ENCODE data around the gene KRT34.
A peak's percentile ranks its signal among the peaks of the same experiment; 100 is the strongest.

Gene KRT34

DNA sequence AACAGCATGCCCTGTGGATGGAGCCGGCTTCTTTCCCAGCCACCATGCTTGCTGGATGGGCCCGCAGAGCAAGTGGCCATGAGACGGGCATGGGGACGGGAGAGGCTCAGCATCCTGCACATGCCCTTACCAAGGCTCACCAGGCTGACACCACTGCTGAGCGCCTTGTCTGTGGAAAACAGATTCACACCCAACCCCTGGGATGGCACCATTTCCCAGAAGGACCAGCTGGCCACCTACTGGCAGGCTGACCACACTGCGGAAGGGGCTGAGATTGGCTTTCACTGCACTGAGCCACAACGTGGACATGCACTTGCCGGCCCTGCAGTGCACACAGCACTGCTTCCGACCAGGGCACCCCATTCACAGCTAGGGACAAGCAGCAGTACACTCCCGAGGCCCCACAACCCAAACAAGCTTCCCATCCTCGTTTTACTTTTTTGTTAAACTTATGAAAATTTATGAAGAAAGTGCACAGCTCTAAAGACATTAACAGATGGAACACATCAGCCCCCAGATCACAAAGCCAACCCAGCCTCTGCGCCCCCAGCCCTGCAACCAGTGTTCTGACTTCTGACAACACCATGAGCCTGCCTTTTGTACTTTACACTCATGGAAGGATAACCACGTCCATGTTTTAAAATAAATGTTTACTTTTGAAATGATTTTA is 52.7 kb downstream of the KRT34 start:
- H3K9me3 ChIP-seq (ENCODE audit: control insufficient read depth, insufficient read depth, low read depth, low read length): no peaks in the 10 kb centered on the region
- no peaks in the 10 kb centered on the region for H3K4me1 ChIP-seq (ENCODE audit: control insufficient read depth, insufficient read depth, low read length)
- TF ChIP-seq ZBTB17 (tag by site-specific recombination; IDR thresholded peaks at IDR 0.05) (0 out of 2 replicates have a peak, but pooled peaks have one; percentile 42), ZNF211 (tag by site-specific recombination; IDR thresholded peaks at IDR 0.05; ENCODE audit: low read depth) (no peak), ZNF600 (tag by site-specific recombination; IDR thresholded peaks at IDR 0.05) (0 out of 2 replicates have a peak, but pooled peaks have one; percentile 15), ZNF501 (tag by site-specific recombination; IDR thresholded peaks at IDR 0.05) (no peak), ZNF654 (tag by site-specific recombination; IDR thresholded peaks at IDR 0.05; ENCODE audit: low read depth) (peak; percentile 68), PRDM10 (tag by site-specific recombination; IDR thresholded peaks at IDR 0.05) (peak; percentile 11; the same call in 1 of the 2 replicates), ZBTB20 (tag by site-specific recombination; IDR thresholded peaks at IDR 0.05) (0 out of 2 replicates have a peak, but pooled peaks have one; percentile 15)
- TF ChIP-seq, protein P1, sequence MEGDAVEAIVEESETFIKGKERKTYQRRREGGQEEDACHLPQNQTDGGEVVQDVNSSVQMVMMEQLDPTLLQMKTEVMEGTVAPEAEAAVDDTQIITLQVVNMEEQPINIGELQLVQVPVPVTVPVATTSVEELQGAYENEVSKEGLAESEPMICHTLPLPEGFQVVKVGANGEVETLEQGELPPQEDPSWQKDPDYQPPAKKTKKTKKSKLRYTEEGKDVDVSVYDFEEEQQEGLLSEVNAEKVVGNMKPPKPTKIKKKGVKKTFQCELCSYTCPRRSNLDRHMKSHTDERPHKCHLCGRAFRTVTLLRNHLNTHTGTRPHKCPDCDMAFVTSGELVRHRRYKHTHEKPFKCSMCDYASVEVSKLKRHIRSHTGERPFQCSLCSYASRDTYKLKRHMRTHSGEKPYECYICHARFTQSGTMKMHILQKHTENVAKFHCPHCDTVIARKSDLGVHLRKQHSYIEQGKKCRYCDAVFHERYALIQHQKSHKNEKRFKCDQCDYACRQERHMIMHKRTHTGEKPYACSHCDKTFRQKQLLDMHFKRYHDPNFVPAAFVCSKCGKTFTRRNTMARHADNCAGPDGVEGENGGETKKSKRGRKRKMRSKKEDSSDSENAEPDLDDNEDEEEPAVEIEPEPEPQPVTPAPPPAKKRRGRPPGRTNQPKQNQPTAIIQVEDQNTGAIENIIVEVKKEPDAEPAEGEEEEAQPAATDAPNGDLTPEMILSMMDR (tag by site-specific recombination; IDR thresholded peaks at IDR 0.05): peak; percentile 82
- CTCF ChIA-PET: interaction anchor here (0.5 to 2.8 kb wide), 24 partner anchors 9 to 909 kb away, joined by 3 to 16 read pairs (median 4); partner anchors contain the start of genes KRTAP17-1 and KRTAP4-2
- H3K4me3 ChIP-seq (ENCODE audit: low read depth, low read length): no peak overlapping the region
- no peaks in the 10 kb centered on the region for H3K36me3 ChIP-seq (ENCODE audit: control insufficient read depth in 2 of 2, insufficient read depth in 1 of 2, low read length in 2 of 2)
- no peak overlapping the region for H3K27ac ChIP-seq (ENCODE audit: extremely low read depth, low read depth, low read length)
- POLR2A ChIA-PET: no interaction called here

- Histone ChIP-seq H3K27ac (ENCODE audit: extremely low read depth, low read depth, low read length) (no peak overlapping the region), H3K4me3 (ENCODE audit: low read depth, low read length) (no peak overlapping the region), H3K9me3 (ENCODE audit: control insufficient read depth, insufficient read depth, low read depth, low read length) (no peaks in the 10 kb centered on the region), H3K4me1 (ENCODE audit: control insufficient read depth, insufficient read depth, low read length) (no peaks in the 10 kb centered on the region), H3K36me3 (ENCODE audit: control insufficient read depth in 2 of 2, insufficient read depth in 1 of 2, low read length in 2 of 2) (no peaks in the 10 kb centered on the region)
- ChIA-PET POLR2A (no interaction called here), CTCF (interaction anchor here (0.7 to 2.8 kb wide), 8 partner anchors 12 to 472 kb away, joined by 3 to 16 read pairs (median 6); partner anchors contain the start of gene KRTAP17-1)
- TF ChIP-seq ZNF501 (tag by site-specific recombination; IDR thresholded peaks at IDR 0.05): no peak
- TF ChIP-seq KLF7 (tag by site-specific recombination; IDR thresholded peaks at IDR 0.05; ENCODE audit: borderline replicate concordance): no peak
- TF ChIP-seq ZNF433 (tag by site-specific recombination; IDR thresholded peaks at IDR 0.05; ENCODE audit: low read depth): no peak
- TF ChIP-seq, protein P2, sequence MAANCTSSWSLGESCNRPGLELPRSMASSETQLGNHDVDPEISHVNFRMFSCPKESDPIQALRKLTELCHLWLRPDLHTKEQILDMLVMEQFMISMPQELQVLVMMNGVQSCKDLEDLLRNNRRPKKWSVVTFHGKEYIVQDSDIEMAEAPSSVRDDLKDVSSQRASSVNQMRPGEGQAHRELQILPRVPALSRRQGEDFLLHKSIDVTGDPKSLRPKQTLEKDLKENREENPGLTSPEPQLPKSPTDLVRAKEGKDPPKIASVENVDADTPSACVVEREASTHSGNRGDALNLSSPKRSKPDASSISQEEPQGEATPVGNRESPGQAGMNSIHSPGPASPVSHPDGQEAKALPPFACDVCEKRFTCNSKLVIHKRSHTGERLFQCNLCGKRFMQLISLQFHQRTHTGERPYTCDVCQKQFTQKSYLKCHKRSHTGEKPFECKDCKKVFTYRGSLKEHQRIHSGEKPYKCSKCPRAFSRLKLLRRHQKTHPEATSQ (tag by site-specific recombination; IDR thresholded peaks at IDR 0.05): no peak
- no peak for TF ChIP-seq GLIS2 (tag by site-specific recombination; IDR thresholded peaks at IDR 0.05)
- TF ChIP-seq HOXD13 (CRISPR knock-in tag; IDR thresholded peaks at IDR 0.05; ENCODE audit: borderline replicate concordance): no peak
- TF ChIP-seq ZNF112 (tag by site-specific recombination; IDR thresholded peaks at IDR 0.05): no peak
- TF ChIP-seq ZNF677 (tag by site-specific recombination; IDR thresholded peaks at IDR 0.05): no peak
- no peak for TF ChIP-seq ZNF600 (tag by site-specific recombination; IDR thresholded peaks at IDR 0.05)
- no peak for TF ChIP-seq BCL6B (tag by site-specific recombination; IDR thresholded peaks at IDR 0.05)
- TF ChIP-seq ATF2 (tag by site-specific recombination; IDR thresholded peaks at IDR 0.05; ENCODE audit: low read depth): no peak
- TF ChIP-seq ZNF398 (tag by site-specific recombination; IDR thresholded peaks at IDR 0.05): no peak
- TF ChIP-seq KLF16 (tag by site-specific recombination; IDR thresholded peaks at IDR 0.05): no peak
- TF ChIP-seq ZNF548 (tag by site-specific recombination; IDR thresholded peaks at IDR 0.05): no peak
- TF ChIP-seq ZNF239 (tag by site-specific recombination; IDR thresholded peaks at IDR 0.05): no peak
These were observed 53.9 kb downstream of the KRT34 start for GRCh38 chr17:41328207-41328606.

All from HEK293 (cell line).